HG03460 (cell line): ENCODE measurements around the gene NT5C3A.
A peak's percentile ranks its signal among the peaks of the same experiment; 100 is the strongest.
"Not testable (repeated sequence)": the region's sequence is repeated elsewhere in the genome, so short reads cannot be mapped to it uniquely, and the experiment has no call there.

Experiments used
- ATAC-seq: cut with Tn5 transposase; IDR thresholded peaks from one replicate; pipeline ENCODE4 v1.9.1; 2021; ENCODE audit not compliant: unreplicated experiment

NT5C3A gene

GRCh38 chr7:33041631-33042428, 20.7 kb downstream of the NT5C3A start:
- ATAC-seq: no peak

GRCh38 chr7:33040803-33041516, 21.6 kb downstream of the NT5C3A start:
- peak; percentile 93 for ATAC-seq

- ATAC-seq: no peak
These were observed 22.7 kb downstream of the NT5C3A start for GRCh38 chr7:33039903-33040292.

- peak; percentile 33 for ATAC-seq
These were observed 23.2 kb downstream of the NT5C3A start for GRCh38 chr7:33039257-33039902.

- no peak for ATAC-seq
These were observed 23.9 kb downstream of the NT5C3A start for GRCh38 chr7:33038639-33039038.

GRCh38 chr7:33035776-33036175, 26.8 kb downstream of the NT5C3A start:
- no peak for ATAC-seq

GRCh38 chr7:33024189-33024757, 38.3 kb downstream of the NT5C3A start:
- ATAC-seq: no peak

GRCh38 chr7:33012364-33012763, 50.2 kb downstream of the NT5C3A start:
- ATAC-seq: no peak

GRCh38 chr7:33009734-33010133, 52.8 kb downstream of the NT5C3A start:
- no peak for ATAC-seq

GRCh38 chr7:33005690-33006089, 56.9 kb downstream of the NT5C3A start:
- ATAC-seq: not testable (repeated sequence)

- ATAC-seq: not testable (repeated sequence)
These were observed 57.4 kb downstream of the NT5C3A start for GRCh38 chr7:33005193-33005592.

- not testable (repeated sequence) for ATAC-seq
These were observed 58.4 kb downstream of the NT5C3A start for GRCh38 chr7:33004104-33004616.

GRCh38 chr7:33003111-33003510, 59.5 kb downstream of the NT5C3A start:
- not testable (repeated sequence) for ATAC-seq

GRCh38 chr7:32999380-32999779, 63.2 kb downstream of the NT5C3A start:
- not testable (repeated sequence) for ATAC-seq

- ATAC-seq: peak; percentile 65
These were observed 64.0 kb downstream of the NT5C3A start for GRCh38 chr7:32998361-32999171.

GRCh38 chr7:32997956-32998355, 64.6 kb downstream of the NT5C3A start:
- ATAC-seq: peak; percentile 9

- ATAC-seq: not testable (repeated sequence)
These were observed 69.8 kb downstream of the NT5C3A start for GRCh38 chr7:32992750-32993149.

GRCh38 chr7:32991975-32992700, 70.4 kb downstream of the NT5C3A start:
- ATAC-seq: not testable (repeated sequence)

- not testable (repeated sequence) for ATAC-seq
These were observed 71.4 kb downstream of the NT5C3A start for GRCh38 chr7:32991068-32991585.
